Measurements from ENCODE around the gene CLEC2D.
"Not testable (repeated sequence)": the region's sequence is repeated elsewhere in the genome, so short reads cannot be mapped to it uniquely, and the experiment has no call there.

CLEC2D gene

DNA sequence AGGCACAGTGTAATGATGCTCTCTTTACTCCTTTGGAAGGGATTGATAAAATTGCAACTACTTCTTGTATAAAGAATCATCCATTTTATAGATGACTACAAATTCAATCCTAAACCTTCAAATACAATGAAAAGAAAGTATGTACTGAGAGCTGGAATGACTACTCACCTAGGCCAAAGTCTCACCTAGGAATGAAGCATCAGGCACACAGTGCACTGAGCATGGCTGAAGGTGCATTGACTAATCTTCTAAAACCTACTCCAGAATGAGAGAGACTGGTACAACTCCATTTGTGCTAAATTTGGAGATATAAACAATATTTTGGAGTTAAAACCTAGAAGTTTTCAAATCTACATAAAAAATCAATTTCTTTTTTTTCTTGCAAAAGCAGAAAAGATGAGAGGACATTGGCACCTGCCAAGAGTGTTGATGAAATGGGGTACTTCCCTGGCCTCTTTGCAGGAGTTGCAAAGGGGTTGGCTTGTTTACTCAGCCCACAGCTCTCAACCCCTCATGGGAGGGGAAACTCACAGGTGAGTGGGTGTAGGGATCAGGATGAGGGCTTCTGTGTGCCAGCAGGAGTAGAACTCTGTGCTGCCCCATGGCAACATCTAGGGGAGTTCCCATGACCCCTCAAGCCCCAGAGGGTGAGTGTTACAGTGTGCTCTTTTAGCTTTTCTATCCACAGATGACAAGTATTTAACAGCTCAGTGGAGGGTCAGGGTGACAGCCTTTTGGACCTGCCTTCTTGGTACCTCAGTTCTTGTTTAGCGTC, 32.1 kb downstream of the CLEC2D start:
- no peak for DNase-seq

DNA sequence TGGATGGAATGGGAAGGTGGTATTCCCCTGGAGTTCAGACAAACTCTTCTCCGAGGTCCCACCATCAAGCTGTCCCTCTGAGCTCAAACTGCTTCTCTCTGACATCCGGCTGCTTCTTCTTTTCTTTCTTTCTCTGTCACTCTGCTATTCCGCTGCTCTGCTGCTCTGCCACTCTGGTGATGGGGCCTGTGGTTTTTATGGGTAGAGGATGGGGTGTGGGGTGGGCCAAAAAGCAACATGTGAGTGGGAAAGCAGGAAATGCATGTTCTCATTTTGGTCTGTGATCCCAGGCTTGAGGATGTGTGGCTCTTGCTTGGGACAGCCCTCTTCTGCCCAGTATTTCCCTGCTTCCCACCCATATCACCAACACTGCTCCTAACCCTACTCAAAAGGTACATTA, 32.7 kb downstream of the CLEC2D start:
- no peak for DNase-seq

DNA sequence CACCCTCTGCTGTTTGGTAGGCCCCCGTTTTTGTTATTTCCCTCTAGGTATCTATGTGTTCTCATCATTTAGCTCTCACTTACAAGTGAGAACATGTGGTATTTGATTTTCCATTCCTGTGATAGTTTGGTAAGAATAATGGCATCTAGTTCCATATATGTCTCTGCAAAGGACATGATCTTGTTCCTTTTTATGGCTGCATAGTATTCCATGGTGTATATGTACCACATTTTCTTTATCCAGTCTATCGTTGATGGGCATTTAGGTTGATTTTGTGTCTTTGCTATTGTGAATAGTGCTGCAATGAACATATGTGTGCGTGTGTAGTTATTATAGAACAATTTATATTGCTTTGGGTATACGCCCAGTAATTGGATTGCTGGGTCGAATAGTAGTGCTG, 35.0 kb downstream of the CLEC2D start:
- not testable (repeated sequence) for DNase-seq

DNA sequence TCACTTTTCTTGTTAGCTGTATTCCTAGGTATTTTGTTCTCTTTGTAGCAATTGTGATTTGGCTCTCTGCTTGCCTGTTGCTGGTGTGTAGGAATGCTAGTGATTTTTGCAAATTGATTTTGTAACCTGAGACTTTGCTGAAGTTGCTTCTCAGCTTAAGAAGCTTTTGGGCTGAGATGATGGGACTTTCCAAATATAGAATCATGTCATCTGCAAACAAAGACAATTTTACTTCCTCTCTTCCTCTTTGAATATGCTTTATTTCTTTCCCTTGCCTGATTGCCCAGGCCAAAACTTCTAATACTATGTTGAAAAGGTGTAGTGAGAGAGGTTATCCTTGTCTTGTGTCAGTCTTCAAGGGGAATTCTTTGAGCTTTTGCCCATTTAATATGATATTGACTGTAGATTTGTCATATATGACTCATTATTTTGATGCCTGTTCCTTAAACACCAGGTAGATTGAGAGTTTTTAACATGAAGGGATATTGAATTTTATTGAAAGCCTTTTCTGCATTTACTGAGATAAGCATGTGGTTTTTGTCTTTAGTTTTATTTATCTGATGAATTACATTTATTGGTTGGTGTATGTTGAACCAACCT, 36.7 kb downstream of the CLEC2D start:
- no peak for DNase-seq

DNA sequence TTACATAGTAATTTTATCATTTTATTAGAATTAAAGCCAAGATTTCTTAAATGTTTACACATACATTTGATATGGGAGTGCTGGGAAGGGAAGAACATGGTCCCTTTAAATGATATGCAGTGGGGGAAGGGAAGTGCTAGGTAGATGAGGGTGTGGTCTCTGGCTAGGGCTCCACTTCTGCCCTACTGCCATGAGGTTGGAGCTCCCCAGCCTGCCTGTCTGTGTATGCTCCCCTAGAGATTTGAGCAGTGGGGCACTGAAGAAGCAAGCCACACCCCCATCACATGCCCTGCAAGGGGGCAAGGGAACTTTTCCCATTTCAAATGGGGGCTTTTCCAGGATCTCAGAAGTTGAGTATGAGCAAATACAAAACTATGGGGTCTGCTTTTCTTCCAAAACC, 37.8 kb downstream of the CLEC2D start:
- no peak for DNase-seq

DNA sequence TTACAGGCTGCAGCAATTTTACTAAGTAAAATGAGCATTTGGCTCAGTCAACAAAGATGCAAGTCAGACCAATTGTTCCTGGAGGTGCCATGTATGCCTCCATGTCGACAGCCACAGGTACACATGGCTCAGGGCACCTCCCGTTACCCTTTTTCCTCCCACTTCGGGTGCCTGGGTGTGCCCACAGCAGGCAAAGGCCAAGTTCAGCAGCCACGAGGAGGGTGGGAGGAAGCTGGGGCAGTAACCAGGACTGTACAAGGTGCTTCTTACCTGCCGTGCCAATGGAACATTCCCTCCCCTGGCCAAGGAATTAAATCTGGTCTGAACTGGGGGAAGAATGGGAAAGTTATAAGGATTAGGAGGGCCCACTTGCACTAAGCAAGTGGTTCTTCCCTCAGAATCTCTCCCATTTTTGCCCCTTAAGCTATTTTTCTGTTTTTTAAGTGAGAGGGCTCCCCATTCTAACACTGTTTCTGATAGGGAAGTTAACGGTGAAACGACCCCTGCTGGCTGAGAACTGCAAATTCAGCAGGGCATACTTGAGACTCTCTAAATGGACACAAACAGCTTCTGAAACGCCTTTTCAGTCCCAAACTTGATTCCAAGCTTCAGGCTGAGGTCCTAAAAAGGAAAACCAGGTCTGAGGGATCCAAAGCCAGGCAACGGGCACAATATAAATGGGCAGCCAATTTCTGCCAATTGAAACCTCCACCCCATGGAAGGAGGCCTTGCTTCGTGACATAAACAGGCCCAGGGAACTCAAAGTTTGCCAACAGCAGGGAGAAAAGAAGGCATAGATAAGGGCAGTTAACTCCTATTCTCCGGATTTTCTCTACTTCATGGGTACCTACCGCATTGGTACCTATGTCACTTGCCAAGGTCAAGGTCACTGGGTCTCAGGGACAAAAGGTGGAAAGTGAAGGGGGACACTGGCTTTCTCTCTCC, 38.6 kb downstream of the CLEC2D start:
- DNase-seq = peak; percentile 11 to 14

DNA sequence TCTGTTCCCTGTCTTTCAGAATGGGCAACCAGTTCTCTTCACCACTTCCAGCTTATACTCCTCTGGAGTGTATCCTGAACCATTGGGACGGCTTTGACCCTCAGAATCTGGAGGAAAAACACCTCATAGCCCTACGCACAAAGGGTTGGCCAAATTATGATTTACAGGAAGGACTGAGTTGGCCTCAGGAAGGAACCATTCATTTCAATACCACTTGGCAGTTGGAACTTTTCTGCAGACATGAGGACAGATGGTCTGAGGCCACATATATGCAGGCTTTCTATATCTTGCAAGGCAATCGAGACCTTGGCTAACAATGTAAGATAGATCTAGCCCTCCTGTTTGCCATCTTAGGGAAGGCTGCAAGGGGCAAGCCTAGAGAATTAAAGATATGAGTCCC, 39.3 kb downstream of the CLEC2D start:
- DNase-seq = no peak

DNA sequence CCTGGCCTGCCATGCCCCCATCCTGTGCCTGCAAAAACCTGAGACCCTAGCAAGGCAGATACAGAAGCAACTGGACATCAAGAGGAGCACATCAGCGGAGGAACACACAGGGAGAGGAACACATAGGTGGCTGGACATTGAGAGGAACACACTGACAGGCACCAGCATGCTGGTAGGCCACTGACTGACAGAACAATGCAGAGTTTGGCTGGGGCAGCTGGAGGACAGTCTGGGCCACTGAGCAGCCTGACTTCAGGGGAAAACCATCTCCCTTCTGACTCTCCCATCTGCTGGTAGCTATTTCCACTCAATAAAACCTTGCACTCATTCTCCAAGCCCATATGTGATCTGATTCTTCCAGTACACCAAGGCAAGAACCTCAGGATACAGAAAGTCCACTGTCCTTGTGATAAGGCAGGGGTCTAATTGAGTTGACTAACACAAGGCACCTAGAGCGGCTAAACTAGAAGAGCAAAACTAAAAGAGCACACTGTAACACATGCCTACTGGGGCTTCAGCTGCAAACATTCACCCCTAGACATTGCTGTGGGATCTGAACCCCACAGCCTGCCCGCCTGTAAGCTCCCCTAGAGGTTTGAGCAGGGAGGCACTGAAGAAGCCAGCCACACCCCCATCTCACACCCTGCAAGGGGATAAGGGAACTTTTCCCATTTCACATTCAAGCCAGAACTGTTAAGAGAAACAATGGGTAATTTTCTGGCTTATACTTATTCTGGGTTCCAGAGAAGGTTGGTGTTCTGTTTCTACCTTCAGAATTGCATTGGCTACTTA, 41.3 kb downstream of the CLEC2D start:
- no peak for DNase-seq

DNA sequence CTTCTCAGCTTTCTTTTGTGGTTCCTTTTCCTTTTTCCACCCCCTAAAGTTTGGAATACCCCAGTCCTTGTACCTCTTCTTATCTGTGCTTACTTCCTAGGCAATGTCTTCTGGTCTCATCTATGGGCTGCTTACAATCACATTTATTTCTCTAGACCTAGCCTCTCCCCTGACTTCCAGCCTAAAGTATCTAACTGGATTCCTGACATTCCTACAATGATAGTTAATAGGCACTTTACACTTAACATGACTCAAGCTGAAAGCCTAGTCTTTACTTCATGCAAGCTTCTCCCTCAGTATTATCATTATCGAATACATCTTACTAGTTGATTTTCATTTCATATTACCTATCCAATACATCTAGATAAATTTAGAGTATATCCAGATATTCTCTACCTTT, 42.2 kb downstream of the CLEC2D start:
- DNase-seq = no peak

DNA sequence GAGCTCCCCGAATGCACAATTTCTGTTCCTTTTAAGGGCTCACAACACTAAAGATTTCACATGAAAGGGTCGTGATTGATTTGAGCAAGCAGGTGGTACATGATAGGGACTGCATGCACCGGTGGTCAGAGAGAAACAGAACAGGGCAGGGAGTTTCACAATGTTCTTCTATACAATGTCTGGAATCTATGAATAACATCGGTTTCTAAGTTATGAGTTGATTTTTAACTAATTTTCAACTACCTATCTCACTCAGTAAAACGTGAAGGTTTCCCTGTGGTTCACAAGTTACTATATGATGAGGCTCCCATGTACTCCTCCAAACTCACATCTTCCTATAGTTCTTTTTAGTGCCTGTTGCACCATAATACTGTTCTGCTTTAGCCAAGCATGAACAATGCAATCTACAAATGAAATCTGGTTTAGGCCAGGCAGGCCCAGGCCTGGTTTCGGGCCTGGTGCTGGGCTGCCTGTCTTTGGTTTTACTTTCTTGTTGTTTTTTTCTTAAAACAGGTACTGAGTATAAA, 43.6 kb downstream of the CLEC2D start:
- DNase-seq = not testable (repeated sequence)

DNA sequence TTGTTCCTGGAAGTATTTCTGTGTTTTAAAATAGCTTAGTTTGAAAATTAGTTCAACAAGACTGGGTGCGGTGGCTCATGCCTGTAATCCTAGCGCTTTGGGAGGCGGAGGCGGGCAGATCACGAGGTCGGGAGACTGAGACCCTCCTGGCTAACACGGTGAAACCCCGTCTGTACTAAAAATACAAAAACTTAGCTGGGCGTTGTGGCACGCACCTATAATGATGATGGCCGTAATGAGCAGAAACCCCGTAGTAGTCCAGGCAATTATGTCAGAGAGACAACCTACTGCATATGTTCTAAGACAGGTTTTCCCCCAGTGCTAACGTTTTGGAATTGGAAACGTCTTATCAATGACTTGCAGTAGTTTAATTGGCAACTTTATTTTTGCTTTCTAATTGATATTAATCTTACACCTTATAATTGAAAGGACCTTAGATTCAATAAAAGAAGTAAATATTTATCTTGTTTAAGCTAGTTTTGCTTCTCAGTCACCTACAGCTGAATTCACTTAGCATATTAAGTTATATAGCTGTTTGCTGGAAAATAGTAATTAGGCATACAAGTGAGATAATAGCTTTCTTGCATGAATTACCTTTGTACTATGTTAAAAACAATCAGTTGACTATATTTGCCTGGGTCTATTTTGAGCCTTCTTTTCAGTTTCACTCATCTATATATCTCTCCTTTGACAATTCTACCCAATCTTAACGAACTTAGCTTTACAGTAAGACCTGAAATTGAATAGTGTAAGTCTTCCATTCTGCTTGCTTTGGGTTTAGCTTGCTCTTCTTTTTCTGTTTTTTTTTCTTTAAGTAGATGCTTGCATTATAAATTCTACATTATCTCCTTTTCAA, 47.8 kb downstream of the CLEC2D start:
- DNase-seq = no peak

DNA sequence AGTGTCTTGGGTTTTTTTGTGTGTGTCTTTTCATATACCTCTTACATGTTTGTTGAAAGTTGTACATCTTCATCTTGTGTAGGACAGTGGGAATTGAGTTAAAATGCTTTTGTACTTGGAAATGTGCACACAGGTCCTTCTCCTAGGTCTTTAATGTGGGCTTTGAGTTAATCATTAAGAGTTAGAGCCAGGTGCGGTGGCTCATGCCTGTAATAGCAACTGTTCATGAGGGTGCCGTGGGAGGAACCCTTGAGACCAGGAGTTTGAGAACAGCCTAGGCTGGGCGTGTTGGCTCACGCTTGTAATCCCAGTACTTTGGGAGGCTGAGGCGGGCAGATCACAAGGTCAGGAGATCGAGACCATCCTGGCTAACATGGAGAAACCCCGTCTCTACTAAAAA, 49.5 kb downstream of the CLEC2D start:
- no peak for DNase-seq

DNA sequence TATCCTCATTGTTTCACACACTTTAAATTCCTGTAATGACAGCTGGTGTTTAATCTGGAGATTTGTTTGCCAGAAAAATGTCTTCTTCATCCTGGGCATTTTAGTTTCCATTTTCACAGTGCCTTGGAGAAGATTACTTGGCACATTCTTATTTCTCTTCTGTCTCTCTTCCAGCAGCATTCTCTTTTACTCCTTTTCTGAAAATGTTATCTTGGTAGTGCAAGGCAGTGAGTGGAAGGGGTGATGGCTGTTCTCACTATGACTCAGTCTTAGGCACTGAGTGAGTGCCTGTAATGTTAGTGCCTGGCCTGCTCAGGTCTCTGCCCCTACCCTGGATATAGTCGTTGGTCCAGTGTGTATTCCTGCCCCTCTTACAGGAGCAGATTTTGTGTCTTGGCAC, 50.3 kb downstream of the CLEC2D start:
- DNase-seq = no peak

DNA sequence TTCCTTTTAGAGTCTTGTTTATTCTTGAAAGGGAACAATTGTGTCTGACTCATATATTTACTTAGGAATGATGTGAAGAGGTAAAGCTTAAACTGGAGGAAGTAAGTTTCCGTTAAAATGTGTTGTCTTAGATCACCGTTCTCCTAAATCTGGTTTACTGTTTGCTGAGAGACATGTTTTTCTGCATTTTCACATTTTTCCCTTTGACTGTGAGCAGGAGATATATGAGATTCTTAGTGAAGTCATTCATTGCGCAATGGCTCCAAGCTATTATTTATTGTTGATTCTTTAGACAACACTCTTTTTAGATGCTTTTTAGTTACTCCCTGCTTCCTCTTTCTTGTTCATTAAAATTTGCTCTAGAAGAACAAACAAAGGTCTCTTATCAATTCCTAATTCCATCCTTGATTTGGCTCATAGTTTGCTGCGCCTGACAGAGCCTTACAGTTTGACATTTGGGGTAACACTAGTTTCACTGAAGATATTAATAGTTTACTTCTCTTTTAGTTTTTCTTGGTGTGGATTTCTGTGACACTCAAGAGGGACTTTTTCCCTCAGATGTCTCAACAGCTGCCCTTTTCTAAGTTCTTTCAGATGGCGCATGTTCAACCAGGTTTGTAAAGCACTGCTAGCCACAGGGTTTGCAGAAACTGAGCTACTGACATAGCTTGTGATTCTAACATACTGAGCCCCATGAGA, 52.0 kb downstream of the CLEC2D start:
- DNase-seq = no peak

DNA sequence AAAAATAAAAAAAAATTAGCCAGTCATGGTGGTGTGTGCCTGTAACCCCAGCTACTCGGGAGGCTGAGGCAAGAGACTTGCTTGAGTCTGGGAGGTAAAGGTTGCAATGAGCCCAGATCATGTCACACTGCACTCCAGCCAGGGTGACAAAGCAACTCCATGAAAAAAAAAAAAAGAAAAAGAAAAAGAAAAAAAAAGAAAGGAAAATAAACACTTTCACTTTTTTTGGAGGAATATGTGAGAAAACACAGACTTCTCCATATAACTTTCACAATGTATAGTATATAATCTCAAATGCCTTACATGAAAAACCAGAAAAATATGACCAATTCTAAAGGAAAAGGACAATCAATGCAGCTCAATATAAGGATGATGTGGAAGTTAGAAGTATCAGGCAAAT, 54.5 kb downstream of the CLEC2D start:
- no peak for DNase-seq

DNA sequence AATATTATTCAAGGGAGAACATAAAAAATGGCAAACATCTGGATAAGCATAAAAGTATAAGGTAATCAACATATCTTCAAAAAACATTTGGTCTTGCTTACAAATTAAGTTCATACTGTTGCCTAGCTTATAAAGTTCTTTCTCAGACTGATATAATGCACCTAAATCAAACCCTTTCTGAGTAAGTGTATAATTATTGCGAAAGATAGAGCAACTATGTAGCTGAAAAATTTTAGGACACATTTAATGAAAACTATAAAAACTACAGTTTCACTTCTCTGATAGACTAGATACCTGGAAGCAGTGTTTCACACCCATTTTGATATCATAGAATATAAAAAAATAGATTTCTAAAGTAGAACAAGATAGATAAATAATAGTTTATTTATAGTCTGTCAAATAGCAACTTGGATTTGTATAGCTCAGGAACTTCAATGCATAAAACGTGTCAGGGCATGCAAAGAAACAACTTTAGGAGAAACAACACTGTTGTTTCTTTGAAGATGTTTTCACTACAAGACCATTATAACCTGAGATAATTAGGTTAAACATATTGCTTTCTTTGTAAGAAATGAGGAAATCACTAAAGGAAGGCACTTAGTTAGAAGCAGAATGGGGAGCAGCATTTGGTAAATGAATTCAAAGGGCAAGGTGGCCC, 55.8 kb downstream of the CLEC2D start:
- no peak for DNase-seq

DNA sequence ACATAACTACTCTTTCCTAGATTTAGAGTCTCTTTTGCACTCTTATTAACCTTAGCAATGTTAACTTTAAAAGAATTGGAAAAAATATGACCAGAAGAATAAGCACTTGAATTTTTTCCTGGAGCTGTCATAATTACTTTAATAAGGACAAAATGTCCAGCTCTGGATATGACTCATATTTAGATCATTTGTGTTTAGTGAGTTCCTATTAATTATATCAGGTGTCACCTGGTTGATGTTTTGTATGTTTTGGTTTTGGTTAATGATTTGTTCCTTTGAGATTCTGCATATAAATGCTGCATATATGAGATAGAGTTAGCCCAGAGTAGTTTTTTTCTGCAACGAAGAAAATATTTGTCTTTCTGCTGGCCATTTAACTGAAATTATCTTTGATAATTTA, 58.3 kb downstream of the CLEC2D start:
- DNase-seq = no peak

DNA sequence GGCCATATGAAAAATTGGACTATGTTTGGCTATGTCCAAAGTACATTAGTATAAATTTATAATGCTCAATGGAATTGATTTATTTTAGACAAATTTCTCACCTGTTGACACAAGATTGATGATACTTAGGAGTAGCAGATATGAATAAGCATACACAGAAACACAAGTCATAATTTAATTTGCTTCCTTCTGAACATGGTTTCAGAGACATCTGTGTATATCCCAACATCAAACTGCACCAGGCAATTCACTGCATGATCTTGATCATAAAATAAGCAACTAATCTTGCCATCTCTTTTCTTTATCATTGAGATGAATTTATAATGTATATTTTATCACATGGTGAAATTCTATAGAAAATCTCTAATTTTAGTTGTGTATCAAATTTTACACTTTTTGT, 59.6 kb downstream of the CLEC2D start:
- DNase-seq = no peak

DNA sequence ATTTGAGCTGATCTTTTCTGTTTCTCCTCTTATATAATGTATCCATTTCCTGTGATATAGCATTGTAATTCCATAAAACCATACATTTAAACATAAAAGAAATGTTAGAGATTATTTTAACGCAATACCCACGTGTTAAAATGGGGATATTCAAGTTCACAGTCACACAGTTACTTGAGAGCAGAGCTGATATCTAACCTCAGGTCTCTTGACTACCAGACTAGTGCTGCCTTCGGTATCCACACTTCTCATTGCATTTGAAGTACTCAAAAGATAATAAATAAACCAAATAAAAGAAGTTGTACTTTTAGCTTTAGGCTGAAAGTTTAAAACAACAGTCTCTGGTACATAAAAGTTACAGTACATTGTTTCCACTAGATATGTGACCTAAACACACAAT, 60.5 kb downstream of the CLEC2D start:
- no peak for DNase-seq

DNA sequence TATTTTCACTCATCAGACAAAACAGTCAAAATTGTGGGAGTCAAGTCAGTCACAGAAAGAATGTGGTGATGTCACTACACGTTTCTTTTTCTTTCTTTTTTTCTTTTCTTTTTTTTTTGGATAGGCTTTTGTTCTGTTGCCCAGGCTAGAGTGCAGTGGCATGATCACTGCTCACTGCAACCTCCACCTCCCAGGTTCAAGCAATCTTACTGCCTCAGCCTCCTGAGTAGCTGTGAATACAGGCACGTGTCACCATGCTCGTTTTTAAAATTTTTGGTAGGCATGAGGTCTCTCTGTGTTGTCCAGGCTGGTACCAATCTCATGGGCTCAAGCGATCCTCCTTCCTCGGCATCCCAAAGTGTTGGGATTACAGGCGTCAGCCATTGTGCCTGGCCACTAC, 61.1 kb downstream of the CLEC2D start:
- DNase-seq = no peak
